HL-60 (cell line): ENCODE data around the gene CYP27C1.

Source experiments
- DNase-seq, 2 experiments: peaks; one replicate each; pipeline ENCODE4 v3.0.0-alpha.2; 2010 to 2020; ENCODE audit warnings: low read depth in 1 of 2, low spot score in 1 of 2
- H3K27ac ChIP-seq: fragments of 250-450 bp; sonication (Bioruptor Pico); replicated peaks from 2 replicates; pipeline ENCODE4 v1.5.1; 2020; ENCODE audit warnings: mild to moderate bottlenecking, moderate library complexity
- H3K27me3 ChIP-seq: fragments of 250-450 bp; sonication (Bioruptor Pico); 2 replicates; pipeline ENCODE4 v1.5.1; 2021; ENCODE audit warnings: mild to moderate bottlenecking, moderate library complexity; ENCODE audit not compliant: insufficient read depth, poor library complexity, severe bottlenecking
- H3K4me3 ChIP-seq: replicated peaks from 2 replicates; pipeline ENCODE4 v1.5.1; 2011; ENCODE audit warnings: mild to moderate bottlenecking, control low read depth, low read length; ENCODE audit not compliant: insufficient read depth
- CTCF ChIP-seq: IDR thresholded peaks from one replicate; pipeline ENCODE4 v1.5.1; 2011; ENCODE audit warnings: low read length, control low read depth, inconsistent platforms; ENCODE audit not compliant: insufficient read depth
- GABPA ChIP-seq: IDR thresholded peaks from 2 replicates; pipeline ENCODE4 v1.6.1; 2012; ENCODE audit warnings: low read depth
- POLR2AphosphoS5 ChIP-seq: IDR thresholded peaks from 2 replicates; pipeline ENCODE4 v1.6.1; 2012; ENCODE audit warnings: low read depth
- REST ChIP-seq: IDR thresholded peaks from 2 replicates; pipeline ENCODE4 v1.6.1; 2012; ENCODE audit warnings: low read depth; ENCODE audit not compliant: insufficient replicate concordance
- SPI1 ChIP-seq: IDR thresholded peaks from 2 replicates; pipeline ENCODE4 v1.6.1; 2012; ENCODE audit warnings: low read depth, mild to moderate bottlenecking, borderline replicate concordance

The CYP27C1 gene

GRCh38 chr2:127256866-127257265 lies 36.8 kb upstream of the CYP27C1 start:
- Histone ChIP-seq H3K4me3 (no peak overlapping the region), H3K27ac (0 out of 2 replicates have a peak overlapping the region, but pooled peaks have one; percentile 0), H3K27me3 (no peaks in the 10 kb centered on the region)
- no peak for TF ChIP-seq GABPA
- no peak for TF ChIP-seq POLR2AphosphoS5
- no peak for TF ChIP-seq SPI1
- no peak for TF ChIP-seq REST
- no peak for TF ChIP-seq CTCF
- peak in 1 of 2 experiments; percentile 20 for DNase-seq

GRCh38 chr2:127256381-127256780 lies 36.3 kb upstream of the CYP27C1 start:
- TF ChIP-seq CTCF, result no peak
- no peak for TF ChIP-seq POLR2AphosphoS5
- TF ChIP-seq SPI1, result no peak
- TF ChIP-seq GABPA, result no peak
- TF ChIP-seq REST, result no peak
- H3K27me3 ChIP-seq, result no peaks in the 10 kb centered on the region
- 0 out of 2 replicates have a peak overlapping the region, but pooled peaks have one; percentile 0 for H3K27ac ChIP-seq
- peak in 1 of 2 experiments; percentile 71 for DNase-seq
- no peak overlapping the region for H3K4me3 ChIP-seq

- TF ChIP-seq CTCF, result no peak
- TF ChIP-seq GABPA, result no peak
- TF ChIP-seq REST, result no peak
- TF ChIP-seq SPI1, result no peak
- TF ChIP-seq POLR2AphosphoS5, result no peak
- Histone ChIP-seq H3K27ac (no peak overlapping the region), H3K4me3 (no peak overlapping the region), H3K27me3 (no peaks in the 10 kb centered on the region)
- DNase-seq, result no peak
Measured at GRCh38 chr2:127255721-127256120, 35.6 kb upstream of the CYP27C1 start.
